ENCODE data around the gene POU2F3. TPM values are rescaled to one million over a fixed set of nuclear protein-coding genes. Genes with fewer than 3 reads are reported as not detected.

Gene POU2F3
- total RNA-seq, 1 experiment from 2014 or later = 0.62 TPM

DNA sequence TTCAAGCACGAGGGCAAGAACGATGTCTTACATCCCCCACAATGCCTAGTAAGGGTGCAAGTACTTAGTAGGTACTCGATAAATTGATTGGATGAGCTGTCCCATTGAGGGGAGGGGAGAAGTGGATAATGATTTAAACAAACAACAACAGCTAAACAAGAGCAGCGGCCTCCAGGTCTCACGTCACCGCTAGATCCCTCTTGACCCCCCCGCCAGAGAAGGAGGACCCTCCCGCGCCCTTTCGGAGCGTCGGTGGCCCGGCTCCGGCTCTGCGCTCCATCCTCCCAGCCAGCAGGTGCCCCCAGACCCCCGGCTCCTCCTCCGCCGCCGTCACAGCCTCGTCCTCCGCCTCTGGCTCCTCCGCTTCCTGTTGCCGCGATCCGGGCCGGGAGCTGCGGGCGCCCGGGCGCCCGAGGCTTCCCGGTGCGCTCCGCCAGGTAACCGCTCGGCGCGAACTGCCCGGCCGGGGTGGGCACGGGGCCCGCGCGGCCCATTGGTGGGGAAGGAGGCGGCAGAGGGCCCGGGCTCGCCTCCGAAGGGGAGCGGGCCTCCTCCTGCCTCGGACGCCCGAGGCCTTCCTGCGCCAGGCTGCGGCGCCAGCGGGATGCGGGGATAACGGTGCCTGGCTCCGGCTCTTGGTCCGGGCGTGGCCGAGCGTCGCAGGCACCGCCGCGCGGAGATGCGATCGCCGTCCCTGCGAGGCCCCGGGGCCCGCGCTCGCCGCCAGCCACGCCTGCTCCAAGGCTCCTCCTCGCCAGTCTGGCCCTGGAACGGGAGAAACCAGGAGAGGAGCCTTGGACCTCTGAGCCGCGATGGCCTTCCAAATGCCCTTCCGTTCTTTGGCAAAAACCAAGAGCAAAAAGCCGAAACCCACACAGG lies 85.2 kb downstream of the POU2F3 start, which contains the start of gene TLCD5:
TSS of gene TLCD5 (plus strand) at position 368 of the 879 bp plus-strand sequence. CDS start 2,143 bp downstream, outside the sequence.
- H3K9me3 ChIP-seq (ENCODE audit: low read length) = no peaks in the 10 kb centered on the region
- peak within 1 kb of the TSS; percentile 17 for H3K27ac ChIP-seq (ENCODE audit: low read length)
- intact Hi-C loops (cut with micrococcal nuclease) = no loop called here
- H3K36me3 ChIP-seq (ENCODE audit: low read depth, low read length) = peaks cover 1% of the 10 kb centered on the region; the same call in 1 of the 2 replicates
- H3K9ac ChIP-seq (ENCODE audit: low read length) = peak within 1 kb of the TSS; percentile 69
- no peaks in the 10 kb centered on the region for H3K27me3 ChIP-seq (ENCODE audit: low read length)
- peak within 1 kb of the TSS; percentile 87 for H3K4me2 ChIP-seq (ENCODE audit: low read length)
- H3K4me1 ChIP-seq (ENCODE audit: insufficient read depth, low read length) = peaks cover 23% of the 10 kb centered on the region
- no peaks in the 10 kb centered on the region for H4K20me1 ChIP-seq (ENCODE audit: low read length)
- no peaks in the 10 kb centered on the region for H3K9me2 ChIP-seq (replicated peaks; ENCODE audit: low read length)
- BruUV-seq (replicated peaks) = no TSS peak
- H3F3A ChIP-seq (ENCODE audit: low read length, unreplicated experiment) = peaks cover 5% of the 10 kb centered on the region
- peak; percentile 68 for DNase-seq
- peak within 1 kb of the TSS; percentile 61 for H2AFZ ChIP-seq (ENCODE audit: low read length)
- ChIA-PET CTCF (interaction anchor here (0.5 to 1.2 kb wide), 5 partner anchors 19 to 668 kb away, joined by 3 to 5 read pairs (median 3); no protein-coding TSS in a partner anchor), POLR2A (ENCODE audit: unreplicated experiment) (interaction anchor here (0.5 kb wide), 1 partner anchor 103 kb away, joined by 3 read pairs; no protein-coding TSS in a partner anchor)
- peaks cover 11% of the 10 kb centered on the region for H3K79me2 ChIP-seq (ENCODE audit: low read length)
- peak within 1 kb of the TSS; percentile 72 for H3K4me3 ChIP-seq (ENCODE audit: low read length)
- TF ChIP-seq EZH2 (IDR thresholded peaks at IDR 0.05; ENCODE audit: low read length, unreplicated experiment) (no peak), EZH2phosphoT487 (IDR thresholded peaks at IDR 0.05; ENCODE audit: borderline replicate concordance, low read length) (no peak)
- TF ChIP-seq, protein P1, sequence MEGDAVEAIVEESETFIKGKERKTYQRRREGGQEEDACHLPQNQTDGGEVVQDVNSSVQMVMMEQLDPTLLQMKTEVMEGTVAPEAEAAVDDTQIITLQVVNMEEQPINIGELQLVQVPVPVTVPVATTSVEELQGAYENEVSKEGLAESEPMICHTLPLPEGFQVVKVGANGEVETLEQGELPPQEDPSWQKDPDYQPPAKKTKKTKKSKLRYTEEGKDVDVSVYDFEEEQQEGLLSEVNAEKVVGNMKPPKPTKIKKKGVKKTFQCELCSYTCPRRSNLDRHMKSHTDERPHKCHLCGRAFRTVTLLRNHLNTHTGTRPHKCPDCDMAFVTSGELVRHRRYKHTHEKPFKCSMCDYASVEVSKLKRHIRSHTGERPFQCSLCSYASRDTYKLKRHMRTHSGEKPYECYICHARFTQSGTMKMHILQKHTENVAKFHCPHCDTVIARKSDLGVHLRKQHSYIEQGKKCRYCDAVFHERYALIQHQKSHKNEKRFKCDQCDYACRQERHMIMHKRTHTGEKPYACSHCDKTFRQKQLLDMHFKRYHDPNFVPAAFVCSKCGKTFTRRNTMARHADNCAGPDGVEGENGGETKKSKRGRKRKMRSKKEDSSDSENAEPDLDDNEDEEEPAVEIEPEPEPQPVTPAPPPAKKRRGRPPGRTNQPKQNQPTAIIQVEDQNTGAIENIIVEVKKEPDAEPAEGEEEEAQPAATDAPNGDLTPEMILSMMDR (conservative IDR thresholded peaks at IDR 0.05; ENCODE audit: low read depth, low read length) = peak; percentile 29; the same call in 1 of the 2 replicates
- peak; percentile 86 for ATAC-seq

DNA sequence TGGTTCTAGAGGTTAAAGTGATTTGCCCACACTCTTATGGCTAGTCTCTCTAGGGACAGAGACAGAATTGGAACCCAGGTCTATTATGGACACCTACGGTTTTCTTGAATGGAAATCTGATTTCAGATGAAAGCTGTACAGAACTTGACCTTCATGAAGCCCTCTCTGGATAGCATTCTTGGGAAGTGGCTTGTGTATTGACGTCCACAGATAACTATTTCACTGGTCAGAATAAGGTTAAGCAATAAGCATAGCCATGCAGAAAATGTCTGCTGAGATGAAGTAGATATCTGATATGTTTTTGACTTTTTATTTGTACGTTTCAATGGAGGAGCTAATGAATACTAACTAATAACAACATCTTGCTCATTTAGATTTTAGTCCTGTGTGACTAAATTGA lies 86.3 kb downstream of the POU2F3 start:
- TF ChIP-seq EZH2phosphoT487 (IDR thresholded peaks at IDR 0.05; ENCODE audit: borderline replicate concordance, low read length) (no peak), EZH2 (IDR thresholded peaks at IDR 0.05; ENCODE audit: low read length, unreplicated experiment) (no peak)
- TF ChIP-seq, protein P1 (conservative IDR thresholded peaks at IDR 0.05; ENCODE audit: low read depth, low read length) = no peak
- no peak overlapping the region for H3K27ac ChIP-seq (ENCODE audit: low read length)
- H3K9ac ChIP-seq (ENCODE audit: low read length) = peak overlapping the region; percentile 69; the same call in 1 of the 2 replicates
- peak overlapping the region; percentile 72 for H3K4me3 ChIP-seq (ENCODE audit: low read length)
- ATAC-seq (no peak), DNase-seq (no peak)
- peak overlapping the region; percentile 87 for H3K4me2 ChIP-seq (ENCODE audit: low read length)
- H3K9me3 ChIP-seq (ENCODE audit: low read length) = no peaks in the 10 kb centered on the region
- no peaks in the 10 kb centered on the region for H4K20me1 ChIP-seq (ENCODE audit: low read length)
- peaks cover 31% of the 10 kb centered on the region for H3K4me1 ChIP-seq (ENCODE audit: insufficient read depth, low read length)
- H3K27me3 ChIP-seq (ENCODE audit: low read length) = no peaks in the 10 kb centered on the region
- H3K79me2 ChIP-seq (ENCODE audit: low read length) = peaks cover 11% of the 10 kb centered on the region
- BruUV-seq (replicated peaks) = no TSS peak
- POLR2A ChIA-PET (ENCODE audit: unreplicated experiment) = interaction anchor here (0.6 kb wide), 1 partner anchor 23 kb away, joined by 10 read pairs; no protein-coding TSS in a partner anchor
- H3K9me2 ChIP-seq (replicated peaks; ENCODE audit: low read length) = no peaks in the 10 kb centered on the region
- H3K36me3 ChIP-seq (ENCODE audit: low read depth, low read length) = peaks cover 4% of the 10 kb centered on the region; the same call in 1 of the 2 replicates
- CTCF ChIA-PET = no interaction called here
- intact Hi-C loops (cut with micrococcal nuclease) = no loop called here
- peaks cover 5% of the 10 kb centered on the region for H3F3A ChIP-seq (ENCODE audit: low read length, unreplicated experiment)
- no peak overlapping the region for H2AFZ ChIP-seq (ENCODE audit: low read length)
